Keratinocyte (primary cell): Measurements from ENCODE around the gene EPHB2. TPM values are rescaled to one million over a fixed set of nuclear protein-coding genes. Genes with fewer than 3 reads are reported as not detected.

ENCODE experiments used
- DNase-seq: peaks from one replicate; pipeline ENCODE4 v3.0.0-alpha.2; 2011; ENCODE audit warnings: low read depth, missing footprints, low spot score
- FAIRE-seq: peaks from 2 replicates; lab custom pipeline; 2011; peaks lifted over from hg19 to GRCh38; lab: Jason Lieb, UNC
- H2AFZ ChIP-seq: 2 replicates; pipeline ENCODE4 v1.6.0; 2012; ENCODE audit warnings: low read length, control low read depth, inconsistent platforms; ENCODE audit not compliant: control insufficient read depth
- H3K27ac ChIP-seq: 2 replicates; pipeline ENCODE4 v1.5.1; 2011; ENCODE audit warnings: low read length; ENCODE audit not compliant: control insufficient read depth, insufficient read depth
- H3K27me3 ChIP-seq: 3 replicates; pipeline ENCODE4 v1.6.0; 2011; ENCODE audit warnings: low read length; ENCODE audit not compliant: control insufficient read depth, insufficient read depth; ENCODE audit errors: extremely low read depth
- H3K36me3 ChIP-seq, 2 experiments: 2 replicates in 1 of 2; 3 replicates in 1 of 2; pipeline ENCODE4 v1.5.1; 2011; ENCODE audit warnings: low read length in 2 of 2, mild to moderate bottlenecking in 1 of 2; ENCODE audit not compliant: control insufficient read depth in 2 of 2, insufficient read depth in 2 of 2; ENCODE audit errors: extremely low read depth in 1 of 2
- H3K4me1 ChIP-seq: 3 replicates; pipeline ENCODE4 v1.5.1; 2011; ENCODE audit warnings: low read length; ENCODE audit not compliant: control insufficient read depth, insufficient read depth; ENCODE audit errors: extremely low read depth
- H3K4me2 ChIP-seq: 3 replicates; pipeline ENCODE4 v1.6.0; 2011; ENCODE audit warnings: low read depth, low read length; ENCODE audit not compliant: control insufficient read depth, insufficient read depth; ENCODE audit errors: extremely low read depth
- H3K4me3 ChIP-seq, 3 experiments: fragments of 200-600 bp in 1 of 3; sonication (generic) in 1 of 3; 2 replicates in 2 of 3; 3 replicates in 1 of 3; pipeline ENCODE4 v1.5.1; 2011 to 2016; ENCODE audit warnings: low read length in 3 of 3, mild to moderate bottlenecking in 3 of 3, control low read depth in 2 of 3, inconsistent platforms in 1 of 3, low read depth in 1 of 3, mixed read lengths in 1 of 3, mixed run types in 1 of 3, moderate library complexity in 1 of 3; ENCODE audit not compliant: control insufficient read depth in 2 of 3, insufficient read depth in 2 of 3; ENCODE audit errors: extremely low read depth in 1 of 3
- H3K79me2 ChIP-seq: 2 replicates; pipeline ENCODE4 v1.6.0; 2012; ENCODE audit warnings: low read length; ENCODE audit not compliant: control insufficient read depth, insufficient read depth
- H3K9ac ChIP-seq: 3 replicates; pipeline ENCODE4 v1.6.0; 2011; ENCODE audit warnings: low read length; ENCODE audit not compliant: control insufficient read depth, insufficient read depth; ENCODE audit errors: extremely low read depth
- H3K9me1 ChIP-seq: 3 replicates; pipeline ENCODE4 v1.6.0; 2011; ENCODE audit warnings: low read length; ENCODE audit not compliant: control insufficient read depth, insufficient read depth; ENCODE audit errors: extremely low read depth
- H3K9me3 ChIP-seq: 2 replicates; pipeline ENCODE4 v1.5.1; 2012; ENCODE audit warnings: low read depth, low read length; ENCODE audit not compliant: control insufficient read depth
- H4K20me1 ChIP-seq: 3 replicates; pipeline ENCODE4 v1.6.0; 2011; ENCODE audit warnings: low read length; ENCODE audit not compliant: control insufficient read depth, insufficient read depth; ENCODE audit errors: extremely low read depth
- CTCF ChIP-seq, 3 experiments: IDR thresholded peaks in 1 of 3; conservative IDR thresholded peaks in 1 of 3; optimal IDR thresholded peaks in 1 of 3; 2 replicates in 2 of 3; 3 replicates in 1 of 3; pipeline versions ENCODE3 to v1.5.1; 2011; ENCODE audit warnings: low read length in 3 of 3, mild to moderate bottlenecking in 3 of 3, moderate library complexity in 2 of 3, control low read depth in 1 of 3, inconsistent platforms in 1 of 3; ENCODE audit not compliant: insufficient read depth in 2 of 3; ENCODE audit errors: extremely low read depth in 1 of 3
- EZH2 ChIP-seq: IDR thresholded peaks from one replicate; pipeline ENCODE4 v1.6.1; 2012; ENCODE audit warnings: inconsistent platforms, mild to moderate bottlenecking, low read length, moderate library complexity
- dilution Hi-C: fragments of 300-500 bp; cut with MboI; formaldehyde crosslinking; loops from one replicate; pipeline ENCODE4 v1.7.0; 2020; ENCODE audit warnings: low sequenced_read_pairs; ENCODE audit not compliant: extremely low pct_ligation_motif_present
- polyA plus RNA-seq, 5 experiments: library from polyadenylated mRNA; depleted of rRNA in 3 of 5; stranded (reverse) in 3 of 5; stranded (forward) in 1 of 5; unstranded in 1 of 5; fragments of >200 nt; gene quantifications; 1 replicate in 1 of 5; 2 replicates in 3 of 5; 3 replicates in 1 of 5; pipeline versions ENCODE4 v1.2.1 to v1.2.3, GENCODE V29; 2011 to 2012; ENCODE audit warnings: missing spikeins in 2 of 5, low read depth in 1 of 5, low replicate concordance in 1 of 5

Gene EPHB2
- polyA plus RNA-seq, 1 donor (not counting 4 experiments of a cell fraction or from before 2014, with no cell fraction given): 0.10 TPM

GRCh38 chr1:22846458-22846857 is 135.8 kb downstream of the EPHB2 start:
- H4K20me1 ChIP-seq: no peaks in the 10 kb centered on the region
- dilution Hi-C loops: no loop called here
- H3K27me3 ChIP-seq: peaks cover 16% of the 10 kb centered on the region
- H3K9me3 ChIP-seq: no peaks in the 10 kb centered on the region
- no peaks in the 10 kb centered on the region for H3K4me1 ChIP-seq
- no peak overlapping the region for H2AFZ ChIP-seq
- no peaks in the 10 kb centered on the region for H3K79me2 ChIP-seq
- TF ChIP-seq EZH2: no peak
- no peak for TF ChIP-seq CTCF (optimal IDR thresholded peaks at IDR 0.05 in 1 of 3, IDR thresholded peaks at IDR 0.05 in 1 of 3, conservative IDR thresholded peaks at IDR 0.05 in 1 of 3; ENCODE audit: extremely low read depth in 1 of 3, insufficient read depth in 2 of 3, low read length in 3 of 3)
- no peaks in the 10 kb centered on the region for H3K36me3 ChIP-seq
- H3K9ac ChIP-seq: no peak overlapping the region
- no peak overlapping the region for H3K4me2 ChIP-seq
- no peak for DNase-seq
- H3K27ac ChIP-seq: no peak overlapping the region
- FAIRE-seq: no peak
- H3K9me1 ChIP-seq: no peaks in the 10 kb centered on the region
- no peak overlapping the region for H3K4me3 ChIP-seq

GRCh38 chr1:22847249-22847648 is 136.6 kb downstream of the EPHB2 start:
- DNase-seq: no peak
- Histone ChIP-seq H3K36me3 (no peaks in the 10 kb centered on the region), H3K4me2 (no peak overlapping the region), H3K9ac (no peak overlapping the region), H3K4me3 (no peak overlapping the region), H3K9me1 (no peaks in the 10 kb centered on the region), H3K4me1 (no peaks in the 10 kb centered on the region), H3K9me3 (no peaks in the 10 kb centered on the region), H2AFZ (no peak overlapping the region), H3K27me3 (peaks cover 16% of the 10 kb centered on the region), H4K20me1 (no peaks in the 10 kb centered on the region), H3K27ac (no peak overlapping the region), H3K79me2 (no peaks in the 10 kb centered on the region)
- FAIRE-seq: no peak
- TF ChIP-seq CTCF (optimal IDR thresholded peaks at IDR 0.05 in 1 of 3, IDR thresholded peaks at IDR 0.05 in 1 of 3, conservative IDR thresholded peaks at IDR 0.05 in 1 of 3; ENCODE audit: extremely low read depth in 1 of 3, insufficient read depth in 2 of 3, low read length in 3 of 3) (no peak), EZH2 (no peak)
- dilution Hi-C loops: no loop called here
